ENCODE data around the gene MAJIN.

Gene MAJIN

DNA sequence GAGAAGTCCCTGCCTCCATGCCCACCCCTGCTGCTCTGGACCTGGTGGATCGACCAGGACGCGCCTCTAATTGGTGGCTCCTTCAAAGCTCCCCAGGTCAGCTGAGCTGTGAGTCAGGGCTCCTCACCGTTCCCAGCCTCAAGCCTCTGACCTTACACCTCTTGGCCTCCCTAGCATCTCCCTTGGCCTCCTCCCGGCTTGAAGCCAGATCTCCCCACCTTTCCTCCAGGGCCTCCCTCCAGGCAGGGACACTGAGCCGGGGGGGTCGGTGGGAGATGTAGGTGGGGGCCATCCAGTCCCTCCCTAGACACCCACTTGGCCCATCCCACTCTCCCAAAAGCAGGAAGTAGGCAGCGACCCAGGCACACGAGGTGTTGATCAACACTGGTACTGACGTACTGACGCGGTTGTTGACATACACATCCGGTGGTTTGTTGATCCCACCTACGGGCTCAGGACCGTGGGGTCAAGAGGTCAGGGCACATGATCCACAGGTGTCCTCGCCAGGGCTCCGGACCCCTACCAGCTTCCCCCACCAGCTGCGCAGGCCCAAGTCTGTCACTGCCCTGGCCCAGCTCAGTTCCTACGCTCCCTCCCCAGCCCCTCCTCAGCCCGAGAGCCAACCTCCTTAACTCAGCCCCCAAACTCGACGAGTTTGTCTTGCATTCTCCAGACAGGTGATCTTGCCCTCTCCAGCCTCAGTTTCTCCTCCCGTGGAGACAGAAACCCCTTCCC lies 55.7 kb downstream of the MAJIN start:
- no peaks in the 10 kb centered on the region for H3K9me3 Mint-ChIP-seq
- H3K27me3 Mint-ChIP-seq: no peaks in the 10 kb centered on the region
- H3K27ac Mint-ChIP-seq: peak overlapping the region; percentile 76
- peak overlapping the region; percentile 89 for H3K4me3 Mint-ChIP-seq
- peaks cover 7% of the 10 kb centered on the region for H3K36me3 Mint-ChIP-seq (ENCODE audit: low read depth)
- peaks cover 22% of the 10 kb centered on the region for H3K4me1 Mint-ChIP-seq (ENCODE audit: low read depth)

GRCh38 chr11:64915376-64915887 lies 56.5 kb downstream of the MAJIN start:
- Mint-ChIP-seq H3K27me3 (no peaks in the 10 kb centered on the region), H3K9me3 (no peaks in the 10 kb centered on the region), H3K36me3 (ENCODE audit: low read depth) (peaks cover 8% of the 10 kb centered on the region), H3K4me3 (peak overlapping the region; percentile 89), H3K27ac (peak overlapping the region; percentile 76), H3K4me1 (ENCODE audit: low read depth) (peaks cover 22% of the 10 kb centered on the region)

- Mint-ChIP-seq H3K4me1 (ENCODE audit: low read depth) (peaks cover 22% of the 10 kb centered on the region), H3K9me3 (no peaks in the 10 kb centered on the region), H3K36me3 (ENCODE audit: low read depth) (peaks cover 8% of the 10 kb centered on the region), H3K27me3 (no peaks in the 10 kb centered on the region), H3K27ac (no peak overlapping the region), H3K4me3 (no peak overlapping the region)
These were observed 57.8 kb downstream of the MAJIN start for GRCh38 chr11:64914123-64914522.

DNA sequence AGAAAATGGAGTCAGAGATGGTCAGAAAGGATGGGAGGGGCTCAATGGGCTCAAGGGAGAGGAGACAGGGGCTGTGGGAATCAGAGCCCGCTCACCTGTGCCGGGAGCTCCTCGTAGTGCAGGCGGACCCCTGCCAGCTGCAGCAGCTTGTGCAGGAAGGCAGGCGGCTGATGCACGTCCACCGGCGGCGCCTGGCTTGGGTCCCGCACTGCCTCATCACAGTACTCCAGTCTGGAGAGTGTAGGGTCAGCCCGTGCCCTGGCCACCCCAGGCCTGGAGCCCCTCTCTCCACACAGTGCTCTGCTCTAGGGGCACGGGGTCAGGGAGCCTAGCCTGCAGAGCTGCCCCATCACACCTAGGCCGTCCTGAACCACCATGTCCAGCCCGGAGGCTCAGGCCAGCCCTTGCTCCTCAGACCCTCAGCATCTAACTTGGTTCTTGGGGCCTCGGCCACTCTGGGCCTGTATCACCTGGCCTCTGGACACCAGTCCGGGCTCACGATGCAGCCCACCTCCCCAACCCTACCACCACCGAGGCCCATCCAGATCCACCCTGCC lies 58.7 kb downstream of the MAJIN start:
- Mint-ChIP-seq H3K9me3 (no peaks in the 10 kb centered on the region), H3K36me3 (ENCODE audit: low read depth) (peaks cover 12% of the 10 kb centered on the region), H3K27ac (no peak overlapping the region), H3K4me1 (ENCODE audit: low read depth) (peaks cover 22% of the 10 kb centered on the region), H3K4me3 (no peak overlapping the region), H3K27me3 (no peaks in the 10 kb centered on the region)

- H3K9me3 Mint-ChIP-seq: no peaks in the 10 kb centered on the region
- H3K27me3 Mint-ChIP-seq: no peaks in the 10 kb centered on the region
- no peak overlapping the region for H3K4me3 Mint-ChIP-seq
- peaks cover 12% of the 10 kb centered on the region for H3K4me1 Mint-ChIP-seq (ENCODE audit: low read depth)
- no peak overlapping the region for H3K27ac Mint-ChIP-seq
- peaks cover 20% of the 10 kb centered on the region for H3K36me3 Mint-ChIP-seq (ENCODE audit: low read depth)
These were observed 60.2 kb downstream of the MAJIN start for GRCh38 chr11:64911689-64912088.

- H3K27ac Mint-ChIP-seq: no peak overlapping the region
- peaks cover 20% of the 10 kb centered on the region for H3K36me3 Mint-ChIP-seq (ENCODE audit: low read depth)
- no peaks in the 10 kb centered on the region for H3K27me3 Mint-ChIP-seq
- H3K4me3 Mint-ChIP-seq: no peak overlapping the region
- no peaks in the 10 kb centered on the region for H3K9me3 Mint-ChIP-seq
- peaks cover 9% of the 10 kb centered on the region for H3K4me1 Mint-ChIP-seq (ENCODE audit: low read depth)
These were observed 60.8 kb downstream of the MAJIN start for GRCh38 chr11:64911142-64911541.

DNA sequence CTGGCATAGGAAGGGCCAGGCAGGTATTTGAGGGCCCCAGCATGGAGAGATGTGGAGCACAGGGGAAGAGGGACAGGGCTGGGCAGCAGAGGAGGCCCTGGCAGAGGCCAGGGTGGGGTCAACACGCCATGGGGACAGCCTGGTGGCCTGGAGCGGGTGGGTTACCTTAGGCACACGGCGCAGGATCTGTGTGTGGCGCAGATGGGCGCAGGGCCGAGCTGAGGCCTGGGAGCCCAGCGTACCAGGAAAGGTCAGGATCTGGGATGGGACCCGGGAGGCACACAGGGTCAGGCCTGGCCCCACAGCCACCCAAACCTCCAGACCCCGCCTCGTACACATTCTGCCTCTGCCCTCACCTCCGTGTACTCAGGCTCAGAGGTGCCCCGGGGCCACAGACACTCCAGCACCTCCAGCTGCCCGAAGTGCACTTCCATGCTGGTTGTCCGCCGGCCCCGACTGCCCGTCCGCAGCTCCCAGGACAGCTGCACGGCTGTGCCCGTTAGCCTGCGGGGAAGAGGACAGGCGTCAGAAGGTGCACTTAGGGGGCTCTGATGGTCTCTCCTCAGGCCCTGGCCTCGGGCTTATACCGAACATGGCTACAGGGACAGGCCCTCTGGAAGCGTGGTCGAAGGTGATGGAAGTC lies 61.3 kb downstream of the MAJIN start:
- Mint-ChIP-seq H3K27ac (no peak overlapping the region), H3K4me3 (no peak overlapping the region), H3K9me3 (no peaks in the 10 kb centered on the region), H3K4me1 (ENCODE audit: low read depth) (peaks cover 3% of the 10 kb centered on the region), H3K36me3 (ENCODE audit: low read depth) (peaks cover 20% of the 10 kb centered on the region), H3K27me3 (no peaks in the 10 kb centered on the region)

- Mint-ChIP-seq H3K4me3 (no peak overlapping the region), H3K27me3 (no peaks in the 10 kb centered on the region), H3K9me3 (no peaks in the 10 kb centered on the region), H3K4me1 (ENCODE audit: low read depth) (no peaks in the 10 kb centered on the region), H3K27ac (no peak overlapping the region), H3K36me3 (ENCODE audit: low read depth) (peaks cover 20% of the 10 kb centered on the region)
These were observed 62.1 kb downstream of the MAJIN start for GRCh38 chr11:64909653-64910343.

DNA sequence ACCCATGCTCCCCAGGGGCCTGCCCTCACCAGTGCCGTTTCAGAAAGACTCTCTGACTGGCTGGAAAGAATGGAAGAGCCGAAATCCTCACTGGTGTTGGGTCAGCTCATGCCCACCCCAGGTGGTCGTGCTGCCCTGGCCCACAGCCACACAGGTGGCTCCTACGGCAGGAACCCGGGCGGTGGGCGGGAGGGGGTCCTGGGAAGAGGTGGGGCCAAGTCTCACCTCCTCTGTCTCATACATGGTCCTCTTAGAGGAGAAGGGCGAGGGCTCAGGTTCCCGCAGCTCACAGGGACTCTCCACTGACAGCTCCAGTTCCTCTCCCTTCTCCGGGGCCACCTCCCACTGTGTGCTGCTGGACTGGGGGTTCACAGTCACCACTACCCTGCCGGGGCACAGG lies 63.1 kb downstream of the MAJIN start:
- H3K4me3 Mint-ChIP-seq: no peak overlapping the region
- no peak overlapping the region for H3K27ac Mint-ChIP-seq
- no peaks in the 10 kb centered on the region for H3K4me1 Mint-ChIP-seq (ENCODE audit: low read depth)
- H3K27me3 Mint-ChIP-seq: no peaks in the 10 kb centered on the region
- H3K36me3 Mint-ChIP-seq (ENCODE audit: low read depth): peaks cover 20% of the 10 kb centered on the region
- no peaks in the 10 kb centered on the region for H3K9me3 Mint-ChIP-seq

DNA sequence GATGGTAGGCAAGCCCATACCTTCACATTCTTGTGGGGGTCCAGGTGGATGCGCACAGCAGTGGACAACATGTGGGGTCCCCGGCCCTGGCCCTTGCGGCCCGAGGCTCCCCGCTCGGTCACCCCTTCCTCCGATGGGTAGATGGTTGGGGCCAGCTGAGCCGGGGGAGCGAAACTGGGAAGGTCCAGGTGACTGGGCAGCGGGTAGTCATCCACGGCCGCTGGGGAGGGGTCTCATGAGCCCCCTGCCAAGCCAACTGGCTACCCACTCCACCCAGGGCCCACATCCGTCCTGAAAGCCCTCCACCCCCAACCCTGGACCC lies 65.6 kb downstream of the MAJIN start:
- Mint-ChIP-seq H3K27ac (no peak overlapping the region), H3K4me1 (ENCODE audit: low read depth) (peaks cover 4% of the 10 kb centered on the region), H3K36me3 (ENCODE audit: low read depth) (peaks cover 21% of the 10 kb centered on the region), H3K4me3 (no peak overlapping the region), H3K9me3 (no peaks in the 10 kb centered on the region), H3K27me3 (no peaks in the 10 kb centered on the region)

DNA sequence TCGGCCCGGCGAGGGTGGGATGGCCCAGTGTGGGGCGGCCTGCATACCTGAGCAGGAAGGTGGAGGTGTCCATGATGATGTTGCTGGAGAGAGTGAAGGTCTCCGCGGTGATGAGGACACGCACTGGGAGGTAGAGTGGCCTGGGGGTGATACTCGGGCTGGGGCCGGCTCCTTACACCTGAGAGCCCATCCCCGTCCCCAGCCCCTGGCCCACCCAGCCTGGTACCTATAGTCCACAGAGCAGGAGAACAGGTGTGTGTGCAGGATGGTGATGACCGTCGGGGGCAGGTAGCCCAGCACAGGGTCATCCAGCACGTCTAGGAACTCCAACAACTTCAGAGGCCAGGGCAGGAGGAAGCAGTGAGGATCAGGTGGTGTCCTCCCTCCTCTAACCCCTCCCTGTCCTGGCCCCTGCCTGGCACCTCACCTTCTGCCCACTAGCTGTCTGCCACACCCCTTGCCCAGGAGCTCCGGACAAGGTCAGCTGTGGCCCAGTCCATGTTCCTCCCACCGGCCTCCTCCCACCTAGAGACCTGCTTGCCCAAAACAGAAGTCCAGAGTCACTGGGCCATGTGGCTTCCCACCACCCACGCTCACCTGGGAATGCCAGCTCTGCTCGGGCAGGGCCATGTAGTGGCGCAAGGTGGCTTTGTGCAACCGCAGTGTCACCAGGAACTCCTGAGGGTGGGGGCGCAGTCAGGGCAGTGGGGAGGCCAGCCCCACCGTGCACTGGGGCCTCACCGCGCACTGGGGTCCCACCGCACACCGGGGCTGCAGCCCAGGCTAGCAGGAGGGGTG lies 66.2 kb downstream of the MAJIN start:
- Mint-ChIP-seq H3K4me1 (ENCODE audit: low read depth) (peaks cover 7% of the 10 kb centered on the region), H3K27ac (no peak overlapping the region), H3K9me3 (no peaks in the 10 kb centered on the region), H3K4me3 (no peak overlapping the region), H3K36me3 (ENCODE audit: low read depth) (peaks cover 19% of the 10 kb centered on the region), H3K27me3 (no peaks in the 10 kb centered on the region)

GRCh38 chr11:64903291-64903833 lies 68.5 kb downstream of the MAJIN start:
- no peaks in the 10 kb centered on the region for H3K27me3 Mint-ChIP-seq
- H3K36me3 Mint-ChIP-seq (ENCODE audit: low read depth): peaks cover 22% of the 10 kb centered on the region
- H3K4me3 Mint-ChIP-seq: no peak overlapping the region
- no peak overlapping the region for H3K27ac Mint-ChIP-seq
- H3K9me3 Mint-ChIP-seq: no peaks in the 10 kb centered on the region
- H3K4me1 Mint-ChIP-seq (ENCODE audit: low read depth): peaks cover 17% of the 10 kb centered on the region

GRCh38 chr11:64902102-64902900 lies 69.6 kb downstream of the MAJIN start:
- Mint-ChIP-seq H3K9me3 (no peaks in the 10 kb centered on the region), H3K27ac (peak overlapping the region; percentile 57), H3K4me1 (ENCODE audit: low read depth) (peaks cover 17% of the 10 kb centered on the region), H3K4me3 (no peak overlapping the region), H3K27me3 (no peaks in the 10 kb centered on the region), H3K36me3 (ENCODE audit: low read depth) (peaks cover 19% of the 10 kb centered on the region)

GRCh38 chr11:64900774-64901173 lies 71.1 kb downstream of the MAJIN start:
- no peaks in the 10 kb centered on the region for H3K27me3 Mint-ChIP-seq
- no peak overlapping the region for H3K4me3 Mint-ChIP-seq
- H3K27ac Mint-ChIP-seq: no peak overlapping the region
- peaks cover 17% of the 10 kb centered on the region for H3K4me1 Mint-ChIP-seq (ENCODE audit: low read depth)
- H3K9me3 Mint-ChIP-seq: no peaks in the 10 kb centered on the region
- H3K36me3 Mint-ChIP-seq (ENCODE audit: low read depth): peaks cover 19% of the 10 kb centered on the region

All from stimulated activated naive CD8-positive, alpha-beta T cell treated with anti-CD3 and anti-CD28 coated beads, Interleukin-15, Interleukin-2, amounts not matched to agents 100 ng/mL and 50 ng/mL, for 24 hours (primary cell).